Activated CD8-positive, alpha-beta memory T cell treated with anti-CD3 and anti-CD28 coated beads, Interleukin-2, amount 10 ng/mL, durations not matched to agents 7 days and 5 days (primary cell): ENCODE data around the gene FLYWCH1. TPM values are rescaled to one million over a fixed set of nuclear protein-coding genes. Genes with fewer than 3 reads are reported as not detected.

ENCODE experiments used
- ATAC-seq: fragments of 150-1000 bp; cut with Tn5 transposase; one replicate; pipeline ENCODE4 v1.10.0; 2021; ENCODE audit warnings: moderate library complexity
- CTCF ChIA-PET: fragments of 350-600 bp; sonication (Branson Sonifier 250); formaldehyde crosslinking; loops from one replicate; lab custom pipeline; 2021; ENCODE audit warnings: antibody characterized with exemption; lab: Charles Lee
- DNase-seq: peaks from one replicate; pipeline ENCODE4 v3.0.0-alpha.2; 2020
- H3K27ac Mint-ChIP-seq: one replicate; pipeline ENCODE4 v1.8.0; 2021; ENCODE audit warnings: mild to moderate bottlenecking, mixed read lengths
- H3K27me3 Mint-ChIP-seq: one replicate; pipeline ENCODE4 v1.8.0; 2021; ENCODE audit warnings: mixed read lengths
- H3K36me3 Mint-ChIP-seq: one replicate; pipeline ENCODE4 v1.8.0; 2021; ENCODE audit warnings: mild to moderate bottlenecking, mixed read lengths
- H3K4me1 Mint-ChIP-seq: one replicate; pipeline ENCODE4 v1.8.0; 2021; ENCODE audit warnings: mixed read lengths
- H3K4me3 Mint-ChIP-seq: one replicate; pipeline ENCODE4 v1.8.0; 2021; ENCODE audit warnings: mild to moderate bottlenecking, moderate library complexity, mixed read lengths
- H3K9me3 Mint-ChIP-seq: one replicate; pipeline ENCODE4 v1.8.0; 2022; ENCODE audit warnings: low read depth, mixed read lengths
- total RNA-seq, 2 experiments: library from RNA; stranded (reverse); gene quantifications; one replicate each; pipeline ENCODE4 v1.2.3, GENCODE V29; 2021

The FLYWCH1 gene
- total RNA-seq, 2 experiments from 2014 or later = 52.7 to 58.1 TPM

DNA sequence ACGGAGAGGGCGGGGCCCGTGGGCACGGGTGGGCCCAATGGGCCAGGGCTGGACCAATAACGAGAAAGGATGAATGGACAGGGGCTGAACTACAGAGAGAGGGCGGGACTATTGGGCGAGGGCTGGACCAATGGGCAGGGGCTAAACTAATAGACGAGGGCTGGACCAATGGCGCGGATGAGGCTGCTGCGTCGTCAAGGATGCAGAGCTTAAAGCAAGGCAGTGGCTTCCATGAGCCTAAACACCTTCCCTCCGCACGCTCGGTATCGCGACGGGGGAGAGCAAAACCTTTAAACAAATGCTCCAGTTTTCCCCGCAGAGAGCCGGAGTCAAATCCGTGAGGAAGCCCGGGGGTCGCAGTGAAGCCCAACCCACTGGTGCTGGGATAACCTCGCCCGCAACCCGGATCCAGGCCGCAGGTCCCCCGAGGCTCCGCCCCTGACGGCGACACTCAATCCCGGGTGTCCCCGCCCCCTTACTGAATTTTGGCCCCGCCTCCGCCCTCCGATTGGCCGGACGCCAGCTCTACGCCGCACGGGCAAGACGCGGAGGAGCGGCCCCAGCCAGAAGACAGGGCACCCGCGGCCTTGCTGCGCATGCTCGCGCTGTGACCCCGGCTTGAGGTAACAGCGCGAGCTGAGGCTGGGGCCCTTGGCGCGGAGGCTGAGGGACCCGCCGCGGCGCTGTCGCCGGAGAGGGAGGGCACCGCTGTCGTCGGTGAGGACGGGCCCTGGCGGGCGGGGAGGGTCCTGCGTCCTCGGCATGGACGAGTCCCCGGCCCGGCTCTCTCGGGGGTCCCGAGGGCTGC, 28.9 kb upstream of the FLYWCH1 start, which contains the start of gene FLYWCH2:
TSS of gene FLYWCH2 (plus strand) at position 566 of the 808 bp plus-strand sequence. CDS start 13,235 bp downstream, outside the sequence.
- Mint-ChIP-seq H3K27me3 (no peaks in the 10 kb centered on the region), H3K9me3 (peaks cover 4% of the 10 kb centered on the region), H3K4me3 (peak within 1 kb of the TSS; percentile 87), H3K4me1 (peaks cover 17% of the 10 kb centered on the region), H3K27ac (peak within 1 kb of the TSS; percentile 94), H3K36me3 (peaks cover 1% of the 10 kb centered on the region)
- CTCF ChIA-PET = interaction anchor here (0.7 to 3.1 kb wide), 17 partner anchors 8 to 345 kb away, joined by 3 to 31 read pairs (median 5); partner anchors contain the start of genes FLYWCH1 and PDPK1
- DNase-seq (peak; percentile 99), ATAC-seq (peak; percentile 94)

DNA sequence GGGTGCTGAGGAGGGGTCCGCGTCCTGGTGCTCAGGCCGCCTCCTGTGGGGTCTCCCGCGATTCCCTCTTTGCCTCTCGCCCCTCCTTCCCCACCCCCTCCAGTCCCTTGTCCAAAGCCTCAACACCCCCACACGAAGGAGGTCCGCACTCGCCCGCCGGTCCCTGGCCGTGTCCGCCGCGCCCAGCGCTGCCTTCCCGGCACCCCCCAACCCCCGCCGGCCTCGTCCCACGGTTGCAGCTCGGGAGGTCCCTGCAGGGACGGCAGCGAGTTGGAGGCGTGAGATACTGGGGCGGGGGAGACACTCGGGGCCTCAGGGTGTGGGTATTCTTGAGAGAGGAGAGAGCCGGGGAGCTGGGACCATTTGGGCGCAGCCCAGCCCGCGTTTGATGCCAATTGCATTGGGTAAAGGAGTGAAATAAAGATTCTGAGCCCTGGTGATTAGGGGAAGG, 28.2 kb upstream of the FLYWCH1 start:
- ATAC-seq = no peak
- Mint-ChIP-seq H3K27me3 (no peaks in the 10 kb centered on the region), H3K27ac (peak overlapping the region; percentile 48), H3K4me1 (peaks cover 17% of the 10 kb centered on the region), H3K36me3 (peaks cover 1% of the 10 kb centered on the region), H3K4me3 (peak overlapping the region; percentile 87), H3K9me3 (peaks cover 4% of the 10 kb centered on the region)
- DNase-seq = no peak
- CTCF ChIA-PET = interaction anchor here (1.0 to 3.1 kb wide), 12 partner anchors 9 to 44 kb away, joined by 3 to 31 read pairs (median 8); partner anchors contain the start of gene FLYWCH1

DNA sequence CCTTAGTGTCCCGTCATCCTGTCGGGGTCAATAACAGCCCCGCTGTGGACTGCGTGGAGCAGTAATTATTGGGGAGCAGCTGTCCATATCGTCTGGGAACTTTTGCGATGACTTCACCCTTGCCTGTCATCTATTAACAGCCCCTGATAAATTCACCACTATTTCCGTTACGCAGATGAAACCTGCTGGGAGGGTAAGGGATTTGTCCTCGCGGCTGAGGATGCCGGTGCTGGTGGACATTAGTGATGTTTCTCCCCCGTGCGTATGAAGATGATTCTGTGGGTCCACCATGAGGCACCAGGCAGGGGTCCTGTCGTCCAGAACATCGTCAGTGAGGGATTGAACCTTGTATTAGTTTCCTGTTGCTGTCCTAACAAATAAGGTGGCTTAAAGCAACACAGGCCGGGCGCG, 27.7 kb upstream of the FLYWCH1 start:
- CTCF ChIA-PET = interaction anchor here (1.0 to 3.1 kb wide), 8 partner anchors 12 to 45 kb away, joined by 3 to 31 read pairs (median 12); partner anchors contain the start of gene FLYWCH1

DNA sequence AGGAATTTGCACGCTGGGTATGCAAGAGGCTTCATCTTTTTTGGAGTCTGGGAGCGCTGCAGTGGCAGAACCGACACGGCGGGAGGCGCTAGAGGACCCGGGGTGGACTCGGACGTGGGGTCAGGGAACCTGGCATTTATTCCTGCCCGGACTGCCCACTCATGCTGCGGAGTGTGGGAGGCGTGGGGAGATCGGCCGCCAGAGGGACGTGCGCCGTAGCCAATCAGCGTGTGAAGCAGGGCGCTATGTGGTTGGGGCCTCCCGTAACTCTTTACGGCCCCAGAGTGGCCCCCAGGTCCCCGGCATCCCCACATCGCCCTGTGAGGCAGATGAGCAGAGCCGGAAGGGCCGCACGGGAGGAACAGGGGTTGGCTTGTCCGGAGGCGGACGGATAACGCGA, 17.5 kb upstream of the FLYWCH1 start:
- H3K4me1 Mint-ChIP-seq = no peaks in the 10 kb centered on the region
- ATAC-seq = no peak
- H3K27ac Mint-ChIP-seq = no peak overlapping the region
- DNase-seq = no peak
- no peak overlapping the region for H3K4me3 Mint-ChIP-seq
- no peaks in the 10 kb centered on the region for H3K9me3 Mint-ChIP-seq
- no peaks in the 10 kb centered on the region for H3K36me3 Mint-ChIP-seq
- CTCF ChIA-PET = no interaction called here
- no peaks in the 10 kb centered on the region for H3K27me3 Mint-ChIP-seq

More for the DNA sequence above, 27.7 kb upstream of the FLYWCH1 start:
- H3K27me3 Mint-ChIP-seq = no peaks in the 10 kb centered on the region
- ATAC-seq = no peak
- no peak for DNase-seq
- H3K36me3 Mint-ChIP-seq = peaks cover 1% of the 10 kb centered on the region
- H3K4me3 Mint-ChIP-seq = peak overlapping the region; percentile 87
- peaks cover 4% of the 10 kb centered on the region for H3K9me3 Mint-ChIP-seq
- H3K27ac Mint-ChIP-seq = peak overlapping the region; percentile 48
- peaks cover 17% of the 10 kb centered on the region for H3K4me1 Mint-ChIP-seq

DNA sequence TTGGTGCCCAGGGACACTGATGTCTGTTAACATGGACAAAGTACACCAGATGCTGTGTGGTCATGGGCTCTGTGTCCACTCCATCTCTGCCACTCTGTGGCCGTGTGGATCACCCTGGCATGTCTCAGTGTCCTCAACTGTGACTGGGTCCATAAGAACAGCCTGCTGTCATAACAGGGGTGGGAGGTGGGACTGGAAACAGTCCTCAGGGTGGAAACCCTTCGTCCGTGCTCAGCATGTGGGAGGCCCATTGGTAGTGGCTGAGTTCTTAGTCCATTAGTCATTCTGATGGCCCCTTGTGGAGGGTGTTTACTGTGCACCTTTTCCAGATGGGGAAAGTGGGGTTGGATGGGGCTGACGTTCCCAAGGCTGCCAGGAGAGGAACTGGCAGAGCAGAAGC, 15.9 kb upstream of the FLYWCH1 start:
- CTCF ChIA-PET = interaction anchor here (0.6 kb wide), 1 partner anchor 15 kb away, joined by 4 read pairs; no protein-coding TSS in a partner anchor
- ATAC-seq (no peak), DNase-seq (no peak)
- H3K4me1 Mint-ChIP-seq = no peaks in the 10 kb centered on the region
- no peak overlapping the region for H3K4me3 Mint-ChIP-seq
- H3K27ac Mint-ChIP-seq = no peak overlapping the region
- no peaks in the 10 kb centered on the region for H3K36me3 Mint-ChIP-seq
- no peaks in the 10 kb centered on the region for H3K27me3 Mint-ChIP-seq
- H3K9me3 Mint-ChIP-seq = no peaks in the 10 kb centered on the region

DNA sequence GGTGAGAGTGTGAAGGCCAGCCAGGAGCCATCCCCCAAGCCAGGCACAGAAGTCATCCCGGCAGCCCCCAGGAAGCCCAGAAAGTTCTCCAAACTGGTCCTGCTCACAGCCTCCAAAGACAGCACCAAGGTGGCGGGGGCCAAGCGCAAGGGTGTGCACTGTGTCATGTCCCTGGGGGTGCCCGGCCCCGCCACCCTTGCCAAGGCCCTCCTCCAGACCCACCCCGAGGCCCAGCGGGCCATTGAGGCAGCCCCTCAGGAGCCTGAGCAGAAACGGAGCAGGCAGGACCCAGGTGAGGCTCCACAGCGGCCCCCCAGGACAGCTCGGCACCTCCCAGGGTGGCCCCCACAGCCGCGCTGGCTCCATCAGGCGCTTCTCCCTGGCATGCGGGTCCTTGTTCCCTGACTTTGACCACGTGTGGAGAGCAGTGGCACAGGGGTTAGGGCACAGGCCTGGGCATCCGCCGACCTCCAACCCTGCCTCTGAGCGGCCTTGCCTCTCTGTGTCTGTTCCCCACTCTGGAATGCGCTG, 15.2 kb upstream of the FLYWCH1 start:
- CTCF ChIA-PET = no interaction called here
- ATAC-seq = no peak

DNA sequence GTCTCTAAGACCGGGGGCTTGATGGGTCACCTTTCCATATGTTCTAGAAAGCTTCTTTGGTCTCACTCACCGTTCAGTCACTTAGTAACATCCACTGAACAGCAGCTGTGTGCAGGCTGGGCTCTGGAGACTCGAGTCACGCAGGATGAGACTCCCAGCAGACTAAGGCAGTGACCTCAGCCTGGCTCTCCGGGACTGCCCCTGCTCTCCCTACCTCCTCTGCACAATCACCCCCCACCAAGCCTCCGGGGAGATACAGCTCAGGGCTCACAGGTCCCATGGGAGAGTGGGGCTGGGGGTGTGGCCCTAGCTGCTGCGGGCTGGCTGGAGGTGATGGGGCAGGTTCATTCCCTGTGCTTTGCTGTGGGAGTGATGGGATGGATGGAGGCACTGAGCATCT, 14.6 kb upstream of the FLYWCH1 start:
- H3K27ac Mint-ChIP-seq = no peak overlapping the region
- no peaks in the 10 kb centered on the region for H3K4me1 Mint-ChIP-seq
- H3K27me3 Mint-ChIP-seq = no peaks in the 10 kb centered on the region
- CTCF ChIA-PET = no interaction called here
- H3K9me3 Mint-ChIP-seq = no peaks in the 10 kb centered on the region
- no peaks in the 10 kb centered on the region for H3K36me3 Mint-ChIP-seq
- no peak for ATAC-seq
- no peak for DNase-seq
- no peak overlapping the region for H3K4me3 Mint-ChIP-seq

More for the DNA sequence above, 15.2 kb upstream of the FLYWCH1 start:
- Mint-ChIP-seq H3K4me1 (no peaks in the 10 kb centered on the region), H3K36me3 (no peaks in the 10 kb centered on the region), H3K4me3 (no peak overlapping the region), H3K27me3 (no peaks in the 10 kb centered on the region), H3K9me3 (no peaks in the 10 kb centered on the region), H3K27ac (no peak overlapping the region)
- no peak for DNase-seq

DNA sequence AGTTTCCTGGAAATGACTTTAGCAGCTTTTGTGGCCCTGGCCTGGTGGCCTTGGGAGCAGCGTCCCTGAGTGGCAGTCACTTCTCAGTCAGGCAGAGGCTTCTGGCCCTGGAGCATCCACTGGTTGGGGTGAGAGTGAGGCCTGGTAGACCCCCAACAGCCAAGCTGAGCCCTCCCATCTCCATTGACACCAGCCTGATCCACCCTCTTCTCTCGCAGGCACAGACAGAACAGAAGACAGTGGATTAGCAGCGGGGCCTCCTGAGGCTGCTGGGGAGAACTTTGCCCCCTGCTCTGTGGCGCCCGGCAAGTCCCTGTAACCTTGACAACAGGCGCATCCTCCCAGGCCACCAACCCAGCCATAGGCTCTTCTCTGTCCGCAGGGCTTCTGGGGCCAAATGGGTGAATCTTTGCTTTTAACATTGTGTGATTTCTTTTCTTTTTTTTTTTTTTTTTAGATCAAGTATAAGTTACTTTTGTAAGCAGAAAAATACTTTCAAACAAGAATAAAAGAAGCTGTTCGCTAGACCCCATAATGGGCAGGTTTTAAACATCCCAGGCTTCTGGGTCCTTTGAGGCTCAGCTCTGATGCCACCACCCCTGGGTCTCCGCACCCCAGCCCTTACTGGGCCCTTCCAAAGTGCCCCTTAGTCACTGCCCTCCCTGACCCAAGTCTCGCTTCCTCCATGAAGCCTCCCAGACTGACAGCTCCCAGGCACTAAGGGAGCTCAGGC, 12.7 kb upstream of the FLYWCH1 start:
- DNase-seq = no peak
- H3K27me3 Mint-ChIP-seq = no peaks in the 10 kb centered on the region
- CTCF ChIA-PET = interaction anchor here (0.5 to 2.3 kb wide), 9 partner anchors 10 to 1451 kb away, joined by 3 to 12 read pairs (median 4); partner anchors contain the start of genes FLYWCH1 and FLYWCH2
- no peak overlapping the region for H3K27ac Mint-ChIP-seq
- H3K36me3 Mint-ChIP-seq = no peaks in the 10 kb centered on the region
- no peaks in the 10 kb centered on the region for H3K9me3 Mint-ChIP-seq
- H3K4me3 Mint-ChIP-seq = no peak overlapping the region
- ATAC-seq = no peak
- peaks cover 4% of the 10 kb centered on the region for H3K4me1 Mint-ChIP-seq

DNA sequence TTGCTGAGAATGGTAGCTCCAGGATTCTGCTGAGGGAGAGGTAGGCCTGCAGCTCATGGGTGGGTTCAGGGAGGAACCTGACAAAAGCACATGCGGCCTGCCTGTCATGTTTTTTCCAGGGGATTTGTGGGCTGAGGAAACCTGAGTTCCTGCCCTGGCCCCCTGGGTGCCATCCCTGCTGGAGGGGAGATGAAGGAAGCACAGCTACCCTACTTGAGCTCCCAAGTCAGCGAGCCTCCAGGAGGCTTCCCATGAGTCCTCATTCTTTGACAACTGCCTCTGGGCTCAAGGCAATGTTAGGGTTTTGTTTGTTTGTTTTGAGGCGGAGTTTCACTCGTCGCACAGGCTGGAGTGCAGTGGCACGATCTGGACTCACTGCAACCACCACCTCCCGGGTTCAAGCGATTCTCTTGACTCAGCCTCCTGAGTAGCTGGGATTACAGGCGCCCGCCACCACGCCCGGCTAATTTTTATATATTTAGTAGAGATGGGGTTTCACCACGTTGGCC, 12.1 kb upstream of the FLYWCH1 start:
- no peak for ATAC-seq
- H3K4me3 Mint-ChIP-seq = no peak overlapping the region
- CTCF ChIA-PET = interaction anchor here (0.5 to 2.3 kb wide), 7 partner anchors 10 to 1450 kb away, joined by 3 to 12 read pairs (median 5); partner anchors contain the start of genes FLYWCH1 and FLYWCH2
- H3K27ac Mint-ChIP-seq = no peak overlapping the region
- H3K27me3 Mint-ChIP-seq = no peaks in the 10 kb centered on the region
- H3K4me1 Mint-ChIP-seq = peaks cover 6% of the 10 kb centered on the region
- no peak for DNase-seq
- H3K9me3 Mint-ChIP-seq = no peaks in the 10 kb centered on the region
- H3K36me3 Mint-ChIP-seq = no peaks in the 10 kb centered on the region

DNA sequence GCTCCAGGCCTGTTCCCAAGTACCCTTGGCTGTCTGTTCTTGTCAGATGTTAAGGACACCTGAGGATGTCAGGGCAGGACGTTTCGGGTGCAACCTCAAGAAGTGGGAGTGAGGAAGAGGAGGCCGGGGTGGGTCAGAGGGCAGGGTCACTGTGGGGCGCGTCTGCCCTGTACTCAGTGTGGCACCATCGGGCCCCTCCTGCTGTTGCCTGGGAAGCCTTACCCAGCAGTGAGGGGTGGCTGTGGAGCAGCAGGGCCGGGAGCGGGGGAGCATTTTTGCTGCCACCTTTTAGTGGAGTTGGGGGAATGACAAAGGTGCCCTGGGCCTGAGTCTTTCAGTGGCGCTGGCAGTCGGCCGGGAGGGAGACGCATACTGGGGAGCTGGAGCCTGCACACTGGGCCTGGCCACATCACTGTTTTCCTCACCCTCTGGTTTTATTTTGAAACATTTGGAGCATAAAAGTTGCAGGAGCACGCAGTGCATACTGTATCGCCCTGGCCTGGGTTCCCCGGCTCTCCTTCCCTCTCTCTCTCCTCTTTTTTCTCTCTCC, 11.1 kb upstream of the FLYWCH1 start:
- DNase-seq (no peak), ATAC-seq (no peak)
- no peaks in the 10 kb centered on the region for H3K9me3 Mint-ChIP-seq
- peaks cover 6% of the 10 kb centered on the region for H3K4me1 Mint-ChIP-seq
- H3K27ac Mint-ChIP-seq = no peak overlapping the region
- H3K36me3 Mint-ChIP-seq = no peaks in the 10 kb centered on the region
- H3K4me3 Mint-ChIP-seq = no peak overlapping the region
- CTCF ChIA-PET = interaction anchor here (1.2 to 2.3 kb wide), 3 partner anchors 11 to 27 kb away, joined by 3 to 12 read pairs (median 5); partner anchors contain the start of genes FLYWCH1 and FLYWCH2
- no peaks in the 10 kb centered on the region for H3K27me3 Mint-ChIP-seq

DNA sequence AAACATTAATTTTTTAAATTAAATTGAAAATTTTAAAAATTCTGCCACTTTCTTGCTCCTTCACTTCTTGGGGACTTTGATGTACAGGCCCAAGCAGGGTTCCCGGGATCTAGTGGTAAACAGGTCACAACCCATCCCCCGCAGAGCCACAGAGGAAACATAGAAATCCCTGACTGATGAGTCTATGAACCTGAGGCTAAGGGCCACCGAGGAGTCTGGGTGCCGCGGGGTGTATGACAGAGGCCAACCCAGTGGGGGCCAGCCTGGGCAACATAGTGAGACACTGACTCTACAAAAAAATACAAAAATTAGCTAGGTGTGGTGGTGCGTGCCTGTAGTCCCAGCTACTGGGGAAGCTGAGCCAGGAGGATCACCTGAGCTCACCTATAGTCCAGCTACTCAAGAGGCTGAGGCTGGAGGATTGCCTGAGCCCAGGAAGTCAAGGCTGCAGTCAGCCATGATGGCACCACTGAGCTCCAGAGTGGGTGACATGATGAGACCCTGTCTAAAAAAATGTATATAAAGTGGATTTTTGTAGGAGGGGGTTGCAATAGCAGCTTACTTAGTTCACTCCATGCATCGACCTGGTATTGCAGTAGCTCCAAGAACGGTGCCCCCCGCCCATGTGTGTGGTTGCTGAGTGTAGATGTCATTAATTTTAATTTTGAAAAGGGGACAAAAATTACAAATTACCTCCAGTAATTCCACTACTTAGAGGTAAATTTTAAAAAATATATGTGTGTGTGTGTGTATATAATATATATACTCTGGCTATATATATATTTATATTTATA, 9.2 kb upstream of the FLYWCH1 start:
- ATAC-seq (no peak), DNase-seq (no peak)
- no peaks in the 10 kb centered on the region for H3K27me3 Mint-ChIP-seq
- no peaks in the 10 kb centered on the region for H3K9me3 Mint-ChIP-seq
- CTCF ChIA-PET = interaction anchor here (0.7 to 1.9 kb wide), 7 partner anchors 9 to 64 kb away, joined by 3 to 10 read pairs (median 4); partner anchors contain the start of genes FLYWCH1 and FLYWCH2
- H3K4me3 Mint-ChIP-seq = no peak overlapping the region
- no peak overlapping the region for H3K27ac Mint-ChIP-seq
- no peaks in the 10 kb centered on the region for H3K36me3 Mint-ChIP-seq
- peaks cover 21% of the 10 kb centered on the region for H3K4me1 Mint-ChIP-seq
